Progenitor cell of endocrine pancreas (in vitro differentiated cells): Measurements from ENCODE around the gene GJB5. TPM values are rescaled to one million over a fixed set of nuclear protein-coding genes. Genes with fewer than 3 reads are reported as not detected.

Experiments used
- DNase-seq: peaks from one replicate; pipeline ENCODE4 v3.0.0; 2021; ENCODE audit warnings: low spot score; ENCODE audit not compliant: unreplicated experiment
- H3K27ac Mint-ChIP-seq: 2 replicates; pipeline ENCODE4 v1.8.0; 2021; ENCODE audit warnings: mild to moderate bottlenecking, moderate library complexity, mixed read lengths
- H3K27me3 Mint-ChIP-seq: 2 replicates; pipeline ENCODE4 v1.8.0; 2021; ENCODE audit warnings: mixed read lengths
- H3K36me3 Mint-ChIP-seq: 2 replicates; pipeline ENCODE4 v1.8.0; 2022; ENCODE audit warnings: mixed read lengths; ENCODE audit not compliant: insufficient read depth
- H3K4me1 Mint-ChIP-seq: 2 replicates; pipeline ENCODE4 v1.8.0; 2021; ENCODE audit warnings: low read depth, mixed read lengths
- H3K4me3 Mint-ChIP-seq: 2 replicates; pipeline ENCODE4 v1.8.0; 2021; ENCODE audit warnings: low read depth, mild to moderate bottlenecking, moderate library complexity, mixed read lengths
- H3K9me3 Mint-ChIP-seq: 2 replicates; pipeline ENCODE4 v1.8.0; 2021; ENCODE audit warnings: low read depth, mixed read lengths
- total RNA-seq: library from RNA; stranded (reverse); gene quantifications from 2 replicates; pipeline ENCODE4 v1.2.1, GENCODE V29; 2021
- TF ChIP-seq, protein P1 (sequence below): fragments of 200-600 bp; sonication (generic); IDR thresholded peaks from one replicate; pipeline ENCODE4 v1.5.0; 2021; ENCODE audit warnings: antibody characterized with exemption, mild to moderate bottlenecking; ENCODE audit not compliant: unreplicated experiment

The GJB5 gene
- total RNA-seq, 1 donor from 2014 or later, result not detected

GRCh38 chr1:34750610-34751009 lies 4.2 kb upstream of the GJB5 start:
- Mint-ChIP-seq H3K36me3 (peaks cover 1% of the 10 kb centered on the region), H3K27ac (no peak overlapping the region), H3K4me3 (no peak overlapping the region), H3K27me3 (peaks cover 46% of the 10 kb centered on the region), H3K9me3 (peaks cover 6% of the 10 kb centered on the region), H3K4me1 (peaks cover 4% of the 10 kb centered on the region)
- TF ChIP-seq, protein P1, sequence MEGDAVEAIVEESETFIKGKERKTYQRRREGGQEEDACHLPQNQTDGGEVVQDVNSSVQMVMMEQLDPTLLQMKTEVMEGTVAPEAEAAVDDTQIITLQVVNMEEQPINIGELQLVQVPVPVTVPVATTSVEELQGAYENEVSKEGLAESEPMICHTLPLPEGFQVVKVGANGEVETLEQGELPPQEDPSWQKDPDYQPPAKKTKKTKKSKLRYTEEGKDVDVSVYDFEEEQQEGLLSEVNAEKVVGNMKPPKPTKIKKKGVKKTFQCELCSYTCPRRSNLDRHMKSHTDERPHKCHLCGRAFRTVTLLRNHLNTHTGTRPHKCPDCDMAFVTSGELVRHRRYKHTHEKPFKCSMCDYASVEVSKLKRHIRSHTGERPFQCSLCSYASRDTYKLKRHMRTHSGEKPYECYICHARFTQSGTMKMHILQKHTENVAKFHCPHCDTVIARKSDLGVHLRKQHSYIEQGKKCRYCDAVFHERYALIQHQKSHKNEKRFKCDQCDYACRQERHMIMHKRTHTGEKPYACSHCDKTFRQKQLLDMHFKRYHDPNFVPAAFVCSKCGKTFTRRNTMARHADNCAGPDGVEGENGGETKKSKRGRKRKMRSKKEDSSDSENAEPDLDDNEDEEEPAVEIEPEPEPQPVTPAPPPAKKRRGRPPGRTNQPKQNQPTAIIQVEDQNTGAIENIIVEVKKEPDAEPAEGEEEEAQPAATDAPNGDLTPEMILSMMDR, result no peak
- DNase-seq, result no peak

GRCh38 chr1:34753163-34753562 lies 1.7 kb upstream of the GJB5 start:
- peaks cover 4% of the 10 kb centered on the region for H3K4me1 Mint-ChIP-seq
- peaks cover 40% of the 10 kb centered on the region for H3K27me3 Mint-ChIP-seq
- TF ChIP-seq, protein P1, result no peak
- H3K27ac Mint-ChIP-seq, result no peak overlapping the region
- H3K36me3 Mint-ChIP-seq, result peaks cover 1% of the 10 kb centered on the region
- DNase-seq, result no peak
- peaks cover 6% of the 10 kb centered on the region for H3K9me3 Mint-ChIP-seq
- no peak overlapping the region for H3K4me3 Mint-ChIP-seq

- H3K27ac Mint-ChIP-seq, result no peak overlapping the region
- H3K4me1 Mint-ChIP-seq, result no peaks in the 10 kb centered on the region
- peaks cover 20% of the 10 kb centered on the region for H3K27me3 Mint-ChIP-seq
- DNase-seq, result no peak
- peaks cover 6% of the 10 kb centered on the region for H3K9me3 Mint-ChIP-seq
- peaks cover 1% of the 10 kb centered on the region for H3K36me3 Mint-ChIP-seq
- no peak overlapping the region for H3K4me3 Mint-ChIP-seq
- TF ChIP-seq, protein P1, result no peak
Observed at GRCh38 chr1:34755961-34756360, 1.1 kb downstream of the GJB5 start.

DNA sequence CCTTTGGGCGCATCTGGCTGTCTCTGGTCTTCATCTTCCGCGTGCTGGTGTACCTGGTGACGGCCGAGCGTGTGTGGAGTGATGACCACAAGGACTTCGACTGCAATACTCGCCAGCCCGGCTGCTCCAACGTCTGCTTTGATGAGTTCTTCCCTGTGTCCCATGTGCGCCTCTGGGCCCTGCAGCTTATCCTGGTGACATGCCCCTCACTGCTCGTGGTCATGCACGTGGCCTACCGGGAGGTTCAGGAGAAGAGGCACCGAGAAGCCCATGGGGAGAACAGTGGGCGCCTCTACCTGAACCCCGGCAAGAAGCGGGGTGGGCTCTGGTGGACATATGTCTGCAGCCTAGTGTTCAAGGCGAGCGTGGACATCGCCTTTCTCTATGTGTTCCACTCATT lies 2.5 kb downstream of the GJB5 start:
- peaks cover 6% of the 10 kb centered on the region for H3K9me3 Mint-ChIP-seq
- no peak overlapping the region for H3K4me3 Mint-ChIP-seq
- TF ChIP-seq, protein P1, result no peak
- H3K4me1 Mint-ChIP-seq, result no peaks in the 10 kb centered on the region
- DNase-seq, result no peak
- H3K27me3 Mint-ChIP-seq, result peaks cover 12% of the 10 kb centered on the region
- H3K27ac Mint-ChIP-seq, result no peak overlapping the region
- H3K36me3 Mint-ChIP-seq, result peaks cover 1% of the 10 kb centered on the region

DNA sequence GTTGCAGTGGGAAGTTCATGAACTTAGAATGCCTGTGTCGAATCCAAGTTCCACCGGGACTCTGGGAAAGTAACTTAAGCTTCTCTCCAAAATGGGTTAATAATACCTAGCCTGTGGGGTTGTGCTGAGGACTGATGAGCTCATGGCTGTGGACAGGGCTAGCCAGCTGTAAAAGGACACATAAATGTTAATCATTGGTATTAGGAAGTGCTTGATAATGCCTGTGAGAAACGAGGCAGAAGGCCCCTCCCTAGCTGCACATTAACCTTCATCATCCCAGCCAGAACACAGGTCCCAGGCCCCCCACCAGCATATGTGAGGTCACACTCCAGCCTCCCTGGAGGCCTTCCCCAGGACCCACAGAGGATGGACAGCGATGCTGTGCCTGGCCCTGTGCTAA lies 3.9 kb downstream of the GJB5 start:
- Mint-ChIP-seq H3K27ac (no peak overlapping the region), H3K36me3 (peaks cover 1% of the 10 kb centered on the region), H3K9me3 (peaks cover 1% of the 10 kb centered on the region), H3K4me3 (no peak overlapping the region), H3K27me3 (peaks cover 14% of the 10 kb centered on the region), H3K4me1 (peaks cover 7% of the 10 kb centered on the region)
- TF ChIP-seq, protein P1, result no peak
- DNase-seq, result no peak
